Smooth muscle cell (in vitro differentiated cells): ENCODE measurements around the gene MYMK. TPM values are rescaled to one million over a fixed set of nuclear protein-coding genes. Genes with fewer than 3 reads are reported as not detected.
A peak's percentile ranks its signal among the peaks of the same experiment; 100 is the strongest.

Experiments
- DNase-seq: peaks from one replicate; lab custom pipeline; 2025; ENCODE audit not compliant: unreplicated experiment; lab: John Stamatoyannopoulos, UW
- H2AFZ ChIP-seq: fragments of 200-600 bp; sonication (generic); 2 replicates; pipeline ENCODE4 v1.6.0; 2016; ENCODE audit warnings: antibody characterized with exemption, low read depth, mild to moderate bottlenecking
- H3F3A ChIP-seq: fragments of 200-600 bp; sonication (generic); 2 replicates; pipeline ENCODE4 v1.6.0; 2017; ENCODE audit warnings: antibody characterized with exemption, low read depth
- H3K27ac ChIP-seq: fragments of 200-600 bp; sonication (generic); 2 replicates; pipeline ENCODE4 v1.5.1; 2016; ENCODE audit warnings: low read depth, mild to moderate bottlenecking
- H3K27me3 ChIP-seq: fragments of 200-600 bp; sonication (generic); 2 replicates; pipeline ENCODE4 v1.6.1; 2016; ENCODE audit warnings: low read depth, mild to moderate bottlenecking
- H3K36me3 ChIP-seq: fragments of 200-600 bp; sonication (generic); 2 replicates; pipeline ENCODE4 v1.5.1; 2016; ENCODE audit warnings: low read depth
- H3K4me1 ChIP-seq: fragments of 200-600 bp; sonication (generic); 2 replicates; pipeline ENCODE4 v1.5.1; 2016; ENCODE audit warnings: low read depth
- H3K4me2 ChIP-seq: fragments of 200-600 bp; sonication (generic); 2 replicates; pipeline ENCODE4 v1.6.0; 2016; ENCODE audit warnings: mild to moderate bottlenecking
- H3K4me3 ChIP-seq: fragments of 200-600 bp; sonication (generic); 2 replicates; pipeline ENCODE4 v1.5.1; 2016; ENCODE audit warnings: mild to moderate bottlenecking
- H3K79me2 ChIP-seq: fragments of 200-600 bp; sonication (generic); 2 replicates; pipeline ENCODE4 v1.6.0; 2016; ENCODE audit warnings: low read depth, mild to moderate bottlenecking
- H3K9ac ChIP-seq: fragments of 200-600 bp; sonication (generic); 2 replicates; pipeline ENCODE4 v1.6.0; 2016; ENCODE audit warnings: low read depth
- H3K9me3 ChIP-seq: fragments of 200-600 bp; sonication (generic); replicated peaks from 2 replicates; pipeline ENCODE4 v1.5.1; 2016; ENCODE audit warnings: low read depth
- H4K20me1 ChIP-seq: fragments of 200-600 bp; sonication (generic); 2 replicates; pipeline ENCODE4 v1.6.0; 2016; ENCODE audit warnings: low read depth
- CTCF ChIP-seq: fragments of 200-600 bp; sonication (generic); IDR thresholded peaks from 2 replicates; pipeline ENCODE4 v1.5.1; 2017; ENCODE audit warnings: borderline replicate concordance, mild to moderate bottlenecking, antibody characterized with exemption; ENCODE audit not compliant: insufficient read depth, poor library complexity, severe bottlenecking
- WGBS: methylation state at CpG from one replicate; pipeline ENCODE4 v1.1.7; 2016; ENCODE audit warnings: low lambda C conversion rate; 5-methylcytosine and 5-hydroxymethylcytosine counted together
- polyA plus RNA-seq: library from polyadenylated mRNA; unstranded; fragments of >200 nt; fragmentation: Nextera tagmentation; extraction: Ambion mirVana; gene quantifications from 2 replicates; pipeline ENCODE4 v1.2.1, GENCODE V29; 2016
- total RNA-seq: library from RNA; depleted of rRNA; stranded (reverse); fragments of >200 nt; gene quantifications from 2 replicates; pipeline ENCODE4 v1.2.3, GENCODE V29; 2014

Gene MYMK
- total and polyA plus RNA-seq, 2 experiments from 2014 or later, result not detected

- Histone ChIP-seq H3K4me1 (peaks cover 12% of the 10 kb centered on the region), H3K4me2 (no peak overlapping the region)
- WGBS, result 88% methylated on average over 10 of the region's 10 CpGs
Measured at GRCh38 chr9:133511607-133512006, 13.2 kb downstream of the MYMK start.

GRCh38 chr9:133510926-133511505 is 13.7 kb downstream of the MYMK start:
- Histone ChIP-seq H3K4me1 (peaks cover 12% of the 10 kb centered on the region), H3K4me2 (no peak overlapping the region), H3K27ac (no peak overlapping the region), H3K27me3 (no peaks in the 10 kb centered on the region), H3K79me2 (no peaks in the 10 kb centered on the region), H3K36me3 (no peaks in the 10 kb centered on the region), H2AFZ (no peak overlapping the region), H3K4me3 (no peak overlapping the region), H3K9me3 (no peaks in the 10 kb centered on the region), H3F3A (no peaks in the 10 kb centered on the region), H3K9ac (no peak overlapping the region), H4K20me1 (no peaks in the 10 kb centered on the region)
- TF ChIP-seq CTCF, result no peak
- no peak for DNase-seq
- WGBS, result 89% methylated on average over 19 of the region's 27 CpGs

More at GRCh38 chr9:133511607-133512006, 13.2 kb downstream of the MYMK start:
- Histone ChIP-seq H3K36me3 (no peaks in the 10 kb centered on the region), H3K27ac (no peak overlapping the region), H4K20me1 (no peaks in the 10 kb centered on the region), H2AFZ (no peak overlapping the region), H3K4me3 (no peak overlapping the region), H3F3A (no peaks in the 10 kb centered on the region), H3K9me3 (no peaks in the 10 kb centered on the region), H3K27me3 (no peaks in the 10 kb centered on the region), H3K9ac (no peak overlapping the region), H3K79me2 (no peaks in the 10 kb centered on the region)
- no peak for TF ChIP-seq CTCF
- DNase-seq, result no peak

GRCh38 chr9:133509179-133510083 is 15.3 kb downstream of the MYMK start:
- TF ChIP-seq CTCF, result no peak
- H3K27ac ChIP-seq, result no peak overlapping the region
- peaks cover 5% of the 10 kb centered on the region for H3F3A ChIP-seq
- peak overlapping the region; percentile 49 for H3K4me2 ChIP-seq
- no peaks in the 10 kb centered on the region for H4K20me1 ChIP-seq
- H3K9me3 ChIP-seq, result no peaks in the 10 kb centered on the region
- H3K79me2 ChIP-seq, result no peaks in the 10 kb centered on the region
- 22% methylated on average over 26 of the region's 26 CpGs for WGBS
- no peak overlapping the region for H3K9ac ChIP-seq
- peak overlapping the region; percentile 0 for H2AFZ ChIP-seq
- peaks cover 12% of the 10 kb centered on the region for H3K4me1 ChIP-seq
- H3K27me3 ChIP-seq, result no peaks in the 10 kb centered on the region
- H3K36me3 ChIP-seq, result no peaks in the 10 kb centered on the region
- no peak overlapping the region for H3K4me3 ChIP-seq
- DNase-seq, result no peak

GRCh38 chr9:133508046-133508445 is 16.7 kb downstream of the MYMK start:
- Histone ChIP-seq H3K4me1 (peaks cover 12% of the 10 kb centered on the region), H3K27ac (no peak overlapping the region), H3K4me2 (no peak overlapping the region), H3K27me3 (no peaks in the 10 kb centered on the region), H3K79me2 (no peaks in the 10 kb centered on the region), H2AFZ (no peak overlapping the region), H3K36me3 (no peaks in the 10 kb centered on the region), H3K4me3 (no peak overlapping the region), H4K20me1 (no peaks in the 10 kb centered on the region), H3K9me3 (no peaks in the 10 kb centered on the region), H3K9ac (no peak overlapping the region), H3F3A (peaks cover 5% of the 10 kb centered on the region)
- WGBS, result 95% methylated on average over 8 of the region's 8 CpGs
- no peak for DNase-seq
- TF ChIP-seq CTCF, result no peak
